GM21717 (cell line): Measurements from ENCODE around the gene KANSL1.

Experiments used
- ATAC-seq: cut with Tn5 transposase; IDR thresholded peaks from one replicate; pipeline ENCODE4 v1.9.1; 2021; ENCODE audit warnings: mild to moderate bottlenecking, moderate library complexity; ENCODE audit not compliant: unreplicated experiment

The KANSL1 gene

DNA sequence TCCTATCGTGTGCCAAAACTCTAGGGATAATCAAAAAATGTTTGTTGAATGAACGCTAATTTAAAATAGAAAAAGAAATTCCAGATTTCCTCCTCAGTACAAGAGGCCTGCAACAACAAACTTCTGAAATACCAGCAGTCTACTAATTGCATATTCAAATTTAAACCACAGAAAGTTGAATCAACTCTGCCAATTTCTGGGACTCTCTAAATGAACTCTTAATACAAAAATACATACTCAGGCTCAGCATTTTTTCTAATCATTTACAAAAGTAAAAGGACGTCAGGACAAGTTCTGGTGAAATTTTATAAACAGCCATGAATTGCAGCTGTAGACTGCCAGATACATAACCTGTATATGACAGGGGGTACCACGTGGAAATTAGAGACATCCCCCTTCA lies 49.0 kb downstream of the KANSL1 start:
- ATAC-seq, result no peak

DNA sequence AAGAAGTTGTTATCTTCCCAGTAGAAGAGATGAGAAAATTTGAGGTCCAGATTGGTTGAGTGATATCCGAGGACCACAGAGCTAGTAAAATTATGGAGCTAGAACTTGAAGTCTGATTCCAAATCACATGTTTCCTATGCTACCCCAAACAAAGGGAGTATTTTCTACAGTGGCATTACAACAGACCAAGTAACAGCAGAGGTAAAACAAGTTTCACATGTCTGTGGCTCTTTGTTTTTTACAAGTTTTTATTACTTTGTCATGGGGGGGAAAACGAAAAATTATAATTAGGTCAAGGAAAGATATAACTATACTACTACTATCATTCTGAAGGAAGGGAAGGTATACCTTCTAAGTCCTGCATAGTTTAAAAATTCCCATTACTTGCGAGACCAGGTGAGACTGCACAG lies 49.4 kb downstream of the KANSL1 start:
- no peak for ATAC-seq

DNA sequence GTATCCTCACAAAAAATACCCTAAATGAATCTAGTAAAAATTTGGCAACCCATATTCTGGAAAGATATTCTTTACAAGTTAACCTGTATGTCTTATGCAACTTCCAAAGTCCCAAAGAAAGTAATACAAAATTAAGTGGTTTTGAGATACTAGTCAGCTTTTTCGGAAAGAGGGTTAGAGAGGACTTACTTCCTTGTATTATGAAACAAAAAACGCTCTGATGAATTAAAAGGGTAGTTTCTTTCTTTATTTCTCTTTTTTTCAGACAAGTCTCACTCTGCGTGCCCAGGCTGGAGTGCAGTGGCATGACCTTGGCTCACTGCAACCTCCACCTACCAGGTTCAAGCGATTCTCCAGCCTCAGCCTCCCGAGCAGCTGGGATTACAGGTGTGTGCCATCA lies 51.6 kb downstream of the KANSL1 start:
- ATAC-seq, result no peak

DNA sequence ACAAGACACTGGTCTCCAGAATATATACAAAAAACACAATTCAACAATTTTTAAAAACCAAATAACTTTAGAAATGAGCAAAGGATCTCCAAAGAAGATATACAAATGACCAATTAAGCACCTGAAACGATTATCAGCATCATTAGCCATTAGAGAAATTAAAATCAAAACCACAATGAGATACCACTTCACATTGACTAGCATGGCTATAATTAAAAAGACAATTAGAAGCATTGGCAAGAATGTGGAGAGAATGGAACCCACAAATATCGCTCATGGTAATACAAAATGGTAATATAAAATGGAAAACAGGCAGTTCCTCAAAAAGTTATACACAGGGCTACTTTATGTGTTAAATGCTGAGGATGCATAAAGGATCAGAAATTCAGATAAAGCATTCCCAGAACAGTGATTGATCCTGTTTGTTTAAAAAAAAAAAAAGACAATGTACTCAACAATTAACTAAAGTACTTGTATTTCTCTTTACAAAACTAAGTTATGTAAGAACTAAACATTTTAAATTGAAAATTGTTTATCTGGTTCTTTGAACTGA lies 52.5 kb downstream of the KANSL1 start:
- no peak for ATAC-seq

DNA sequence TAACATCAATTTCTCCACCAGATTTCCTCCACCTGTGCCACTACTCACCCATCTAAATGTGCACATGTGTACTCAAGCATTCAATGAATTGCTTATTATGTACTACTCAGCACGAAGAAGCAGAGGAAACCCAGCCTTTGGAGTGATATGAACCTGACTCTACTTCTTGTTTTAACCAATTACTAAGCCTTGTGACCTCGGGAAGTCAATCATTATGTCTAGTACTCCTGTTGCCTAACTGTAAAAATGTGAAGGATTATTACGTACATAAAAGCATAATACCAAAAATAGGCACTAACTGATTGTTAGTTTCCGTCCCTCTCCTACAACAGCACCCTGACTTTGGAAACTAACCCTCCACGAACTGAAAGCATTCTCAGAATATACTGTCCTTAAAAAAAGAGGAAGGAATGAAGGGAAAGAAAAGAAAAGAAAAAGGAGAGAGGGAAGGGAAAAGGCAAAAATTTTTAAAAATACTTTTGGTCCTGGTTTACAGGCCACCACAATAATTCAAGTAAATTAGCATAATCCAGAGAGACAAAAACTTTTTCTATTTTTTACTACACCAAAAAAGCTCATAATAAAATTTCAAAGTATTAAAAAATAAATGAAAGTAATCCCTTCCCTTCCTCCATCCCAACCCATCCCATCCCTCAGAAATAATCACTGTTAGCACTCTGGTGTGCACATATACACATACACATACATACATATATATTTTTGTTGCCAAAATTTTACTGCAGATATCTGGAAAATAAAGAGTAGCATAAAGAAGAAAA lies 53.6 kb downstream of the KANSL1 start:
- no peak for ATAC-seq

DNA sequence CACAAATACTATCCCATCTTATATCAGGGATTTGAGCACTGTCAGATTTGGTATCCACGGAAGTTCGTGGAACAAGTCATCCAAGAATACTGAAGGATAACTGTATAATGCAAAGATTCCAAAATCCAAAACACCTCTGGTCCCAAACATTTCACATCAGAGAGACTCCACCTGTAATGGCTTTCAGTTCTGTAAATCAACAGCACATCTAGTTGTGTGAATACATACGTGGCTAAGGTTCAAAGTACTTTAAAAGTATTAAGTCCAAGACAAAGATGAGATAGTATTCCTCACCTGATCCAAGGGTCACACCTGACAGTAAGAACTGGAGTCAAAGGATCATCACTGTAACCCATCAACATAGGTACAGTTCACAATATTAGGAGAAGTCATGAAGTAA lies 54.8 kb downstream of the KANSL1 start:
- ATAC-seq, result no peak

DNA sequence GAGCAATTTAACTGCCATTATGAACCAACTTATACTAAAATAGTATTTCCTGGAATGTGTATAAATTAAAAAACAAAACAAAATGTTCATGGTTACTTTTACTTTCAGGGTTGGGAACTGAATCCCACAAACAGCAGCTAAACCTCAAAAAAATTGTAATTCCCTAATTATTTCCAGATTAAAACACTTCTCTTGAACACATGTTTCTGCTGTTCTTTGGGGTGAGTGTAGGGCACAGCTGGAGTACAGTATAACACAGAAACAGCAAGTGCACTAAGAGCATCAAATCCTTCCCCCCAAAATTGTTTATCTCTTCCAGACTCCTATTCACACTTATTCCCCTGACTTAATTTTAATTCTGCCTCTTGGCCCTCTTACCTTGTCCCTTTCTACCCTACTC lies 56.4 kb downstream of the KANSL1 start:
- no peak for ATAC-seq

DNA sequence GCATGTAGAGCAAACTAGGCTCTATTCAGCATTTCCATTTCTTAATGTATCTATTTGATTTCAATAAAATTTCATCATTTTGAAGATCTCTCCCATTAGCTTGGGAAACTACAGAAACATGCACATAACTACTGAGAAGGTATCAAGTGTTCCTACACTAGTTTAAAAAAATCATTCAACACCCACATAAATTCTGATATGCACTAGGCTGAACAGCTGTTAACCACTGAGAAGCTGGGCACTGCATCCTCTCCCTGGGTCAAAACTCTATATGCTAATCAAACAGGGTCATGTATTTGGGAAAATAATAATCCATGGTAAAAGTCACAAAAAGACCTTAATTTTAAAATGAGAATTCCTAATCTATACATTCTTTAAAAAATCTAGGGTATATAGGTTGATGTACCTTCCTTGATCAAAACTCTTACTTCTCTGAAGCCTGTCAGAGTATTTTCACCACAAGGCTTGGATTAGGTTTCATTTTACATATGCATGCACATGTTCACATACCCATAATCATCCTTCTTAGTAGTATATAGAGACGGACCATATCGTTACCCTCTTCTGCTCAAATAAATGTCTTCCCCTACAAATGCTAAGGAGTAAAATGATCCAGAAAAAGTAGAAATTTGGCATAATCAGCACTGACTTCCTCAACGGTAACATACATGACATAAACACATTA lies 57.2 kb downstream of the KANSL1 start:
- no peak for ATAC-seq

DNA sequence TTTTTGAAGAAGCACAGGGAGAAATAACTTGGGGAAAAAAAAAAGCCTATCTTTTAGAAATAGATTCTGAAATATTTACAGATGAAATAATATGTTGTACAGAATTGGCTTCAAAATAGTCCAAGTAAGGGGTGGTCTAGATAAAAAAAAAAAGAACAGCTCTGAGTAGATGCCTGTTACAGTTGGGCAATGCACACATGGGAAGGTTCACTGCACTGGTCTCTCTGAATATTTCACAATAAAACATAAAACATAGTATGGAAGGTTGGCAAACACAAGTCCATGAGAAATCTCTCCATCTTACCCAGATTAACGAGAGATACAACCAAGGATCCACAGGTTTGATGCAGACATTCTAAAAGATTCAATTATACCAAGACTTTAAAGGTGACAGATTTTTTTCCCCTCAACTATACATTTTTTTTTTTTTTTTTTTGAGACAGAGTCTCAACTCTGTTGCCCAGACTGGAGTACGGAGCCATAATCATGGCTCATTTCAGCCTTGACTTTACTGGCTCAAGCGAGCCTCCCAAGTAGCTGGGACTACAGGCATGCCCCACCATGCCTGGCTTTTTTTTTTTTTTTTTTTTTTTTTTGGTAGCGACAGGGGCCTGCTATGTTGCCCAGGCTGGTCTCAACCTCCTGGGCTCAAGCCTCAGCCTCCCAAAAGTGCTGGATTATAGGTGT lies 58.0 kb downstream of the KANSL1 start:
- ATAC-seq, result no peak

DNA sequence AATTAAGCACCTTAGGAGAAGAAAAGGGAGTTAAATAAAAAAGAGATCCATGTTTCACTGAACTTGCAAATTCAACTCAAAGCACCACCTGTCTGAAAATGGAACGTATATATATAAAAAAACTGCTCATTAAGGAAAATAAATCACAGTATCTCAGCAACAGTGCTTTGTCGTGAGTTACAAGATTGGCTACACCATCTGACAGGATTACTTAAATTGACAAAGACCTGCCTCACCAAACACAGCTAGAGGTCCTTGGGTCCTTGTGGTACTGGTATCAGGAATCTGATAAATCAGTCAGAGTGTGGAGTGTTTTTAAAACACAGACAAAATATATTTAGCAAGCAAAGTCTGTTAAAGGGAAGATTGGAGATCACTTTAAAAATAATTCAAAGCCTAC lies 63.9 kb downstream of the KANSL1 start:
- ATAC-seq, result no peak

DNA sequence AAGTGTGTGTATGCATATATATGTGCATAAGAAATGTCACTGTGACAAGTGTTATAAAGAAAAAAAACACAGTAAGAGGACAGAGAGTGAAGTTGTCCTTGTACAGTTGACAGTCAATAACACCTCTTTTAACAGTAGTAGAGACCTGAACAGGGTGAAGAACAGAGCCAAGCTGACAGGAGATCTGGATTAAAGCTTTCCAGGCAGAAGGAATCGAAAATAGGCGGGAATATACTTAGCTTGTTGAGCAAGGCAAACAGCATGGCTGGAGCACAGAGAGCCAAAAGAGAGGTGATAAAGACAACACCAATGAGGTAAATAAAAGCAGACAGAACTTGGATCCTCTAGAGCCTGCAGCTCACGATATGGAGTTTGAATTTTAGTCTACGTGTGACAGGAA lies 64.8 kb downstream of the KANSL1 start:
- ATAC-seq, result no peak

DNA sequence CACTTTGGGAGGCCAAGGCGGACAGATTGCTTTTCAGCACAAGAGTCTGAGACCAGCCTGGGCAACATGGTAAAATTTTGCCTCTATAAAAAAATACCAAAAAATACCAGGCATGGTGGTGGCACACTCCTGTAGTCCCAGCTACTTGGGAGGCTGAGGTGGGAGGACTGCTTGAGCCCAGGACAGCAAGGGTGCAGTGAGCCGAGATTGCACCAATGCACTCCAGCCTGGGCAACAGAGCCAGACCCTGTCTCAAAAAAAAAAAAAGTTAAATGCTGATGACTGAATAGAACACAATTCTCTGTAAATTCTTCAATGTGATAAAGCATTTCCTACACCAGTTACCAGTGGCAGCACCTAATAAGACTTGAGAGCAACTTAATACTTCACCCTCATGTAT lies 65.7 kb downstream of the KANSL1 start:
- ATAC-seq, result no peak

DNA sequence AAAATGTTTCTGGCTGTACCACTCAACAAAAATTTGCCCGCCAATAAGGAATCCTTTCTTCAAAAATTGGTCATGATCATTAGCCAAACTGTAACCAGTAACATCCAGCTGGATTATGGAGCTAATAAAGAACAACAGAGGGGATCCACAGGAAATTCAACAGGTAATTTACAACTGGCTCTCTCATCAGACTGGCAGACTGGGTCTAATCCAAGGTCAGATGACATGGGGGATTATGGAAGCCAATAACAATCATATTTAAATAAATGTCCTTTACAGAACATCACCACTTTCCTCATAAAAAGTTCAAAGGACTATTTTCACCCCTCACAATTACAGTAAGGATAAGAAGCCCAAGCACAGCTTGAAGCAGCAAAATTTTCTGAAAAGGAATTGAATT lies 66.4 kb downstream of the KANSL1 start:
- no peak for ATAC-seq

DNA sequence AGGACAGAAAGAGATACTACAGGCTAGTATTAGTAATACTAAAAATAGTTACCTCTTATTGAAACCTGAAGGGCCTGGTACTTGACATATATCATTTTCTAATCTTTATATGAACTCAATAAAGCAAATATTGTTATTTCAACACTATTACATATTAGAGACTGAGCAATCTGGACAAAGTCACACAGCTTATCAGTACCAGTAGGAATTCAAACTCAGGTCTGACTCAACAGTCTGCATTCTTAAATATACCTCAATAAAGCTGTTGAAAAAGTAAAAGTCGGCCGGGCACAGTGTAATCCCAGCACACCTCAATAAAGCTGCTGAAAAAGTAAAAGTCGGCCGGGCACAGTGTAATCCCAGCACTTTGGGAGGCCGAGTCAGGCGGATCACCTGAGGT lies 67.4 kb downstream of the KANSL1 start:
- ATAC-seq, result no peak

DNA sequence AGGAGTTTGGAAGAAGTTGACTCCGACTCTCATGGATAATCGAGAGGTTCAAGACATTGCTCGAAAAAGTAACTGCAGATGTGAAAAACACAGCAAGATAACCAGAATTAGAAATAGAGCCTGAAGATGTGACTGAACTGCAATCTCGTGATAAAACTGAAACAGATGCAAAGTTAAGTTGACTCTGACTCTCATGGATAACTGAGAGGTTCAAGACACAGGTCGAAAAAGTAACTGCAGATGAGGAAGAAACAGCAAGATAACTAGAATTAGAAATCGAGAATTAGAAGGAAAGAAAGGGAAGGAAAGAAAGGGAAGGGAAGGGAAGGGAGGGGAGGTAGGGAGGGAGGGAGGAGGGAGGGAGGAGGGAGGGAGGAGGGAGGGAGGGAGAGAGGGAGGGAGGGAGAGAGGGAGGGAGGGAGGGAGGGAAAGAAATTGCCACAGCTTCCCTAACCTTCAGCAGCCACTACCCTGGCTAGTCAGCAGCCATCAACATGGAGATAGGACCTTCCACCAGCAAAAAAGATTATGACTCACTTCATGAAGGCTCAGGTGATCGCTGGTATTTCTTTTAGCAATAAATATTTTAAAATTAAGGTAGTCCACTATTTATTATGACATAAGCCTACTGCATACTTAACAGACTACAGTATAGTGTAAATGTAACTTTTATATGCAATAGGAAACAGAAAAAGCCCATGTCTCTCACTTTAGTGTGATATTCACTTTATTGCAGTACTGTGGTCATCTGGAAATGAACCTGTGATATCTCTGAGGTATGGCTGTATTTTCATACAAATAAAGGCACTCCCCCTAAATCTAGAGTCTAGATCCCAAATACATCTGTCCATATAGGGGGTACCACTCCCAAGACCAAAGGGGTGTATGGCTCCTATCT lies 68.3 kb downstream of the KANSL1 start:
- ATAC-seq, result no peak

DNA sequence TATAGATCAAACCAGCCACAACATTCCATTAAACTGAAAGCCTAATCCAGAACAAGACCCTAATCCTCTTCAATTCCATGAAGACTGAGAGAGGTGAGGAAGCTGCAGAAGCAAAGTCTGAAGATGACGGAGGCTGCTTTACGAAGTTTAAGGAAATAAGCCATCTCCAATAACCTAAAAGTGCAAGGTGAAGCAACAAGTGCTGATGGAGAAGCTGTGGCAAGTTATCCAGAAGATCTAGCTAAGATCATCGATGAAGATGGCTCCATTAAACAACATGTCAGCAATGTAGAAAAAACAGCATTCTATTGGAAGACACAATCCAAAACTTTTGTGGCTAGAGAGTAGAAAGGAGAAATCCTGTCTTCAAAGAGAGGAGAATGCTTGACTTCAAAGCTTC lies 69.6 kb downstream of the KANSL1 start:
- ATAC-seq, result no peak

DNA sequence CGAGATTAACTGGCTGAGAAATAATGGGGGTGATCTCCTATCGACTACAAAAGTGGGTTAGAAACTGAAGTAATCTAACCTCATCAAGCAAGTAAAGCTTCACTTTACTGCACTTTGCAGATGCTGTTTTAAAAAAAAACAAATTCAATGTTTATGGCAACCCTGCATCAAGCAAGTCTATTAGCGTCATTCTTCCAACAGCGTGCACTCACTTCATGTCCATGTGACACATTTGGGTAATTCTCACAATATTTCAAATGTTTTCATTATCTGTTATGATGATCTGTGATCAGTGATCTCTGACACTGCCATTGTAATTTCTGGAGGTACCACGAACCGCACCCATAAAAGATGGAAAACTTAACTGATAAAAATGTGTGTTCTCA lies 70.8 kb downstream of the KANSL1 start:
- no peak for ATAC-seq

DNA sequence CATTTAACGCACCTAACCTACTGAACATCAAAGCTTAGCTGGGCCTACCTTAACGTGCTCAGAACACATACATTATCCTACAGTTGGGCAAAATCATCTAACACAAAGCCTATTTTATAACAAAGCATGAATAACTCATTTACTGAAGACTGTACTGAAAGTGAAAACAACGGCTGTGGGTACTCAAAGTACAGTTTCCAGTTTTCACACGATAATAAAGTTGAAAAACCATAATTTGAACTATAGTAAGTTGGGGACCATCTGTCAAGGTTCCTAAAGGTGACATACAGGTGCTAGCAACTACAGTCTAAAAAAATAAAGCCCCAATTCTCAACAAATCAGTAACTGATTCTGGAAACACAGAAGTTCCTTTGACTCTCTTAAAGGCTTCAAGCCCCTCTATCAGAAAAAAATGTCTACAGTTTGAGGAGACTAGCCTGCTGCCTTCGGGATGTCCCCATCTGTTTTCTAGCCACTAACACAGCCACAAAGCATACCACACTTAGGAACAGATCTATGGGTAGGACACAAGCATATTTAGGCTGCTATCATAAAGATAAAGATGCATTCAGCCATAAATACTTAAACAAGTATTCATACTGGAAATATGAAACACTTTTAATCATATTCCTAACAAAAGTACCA lies 71.3 kb downstream of the KANSL1 start:
- ATAC-seq, result peak; percentile 53

DNA sequence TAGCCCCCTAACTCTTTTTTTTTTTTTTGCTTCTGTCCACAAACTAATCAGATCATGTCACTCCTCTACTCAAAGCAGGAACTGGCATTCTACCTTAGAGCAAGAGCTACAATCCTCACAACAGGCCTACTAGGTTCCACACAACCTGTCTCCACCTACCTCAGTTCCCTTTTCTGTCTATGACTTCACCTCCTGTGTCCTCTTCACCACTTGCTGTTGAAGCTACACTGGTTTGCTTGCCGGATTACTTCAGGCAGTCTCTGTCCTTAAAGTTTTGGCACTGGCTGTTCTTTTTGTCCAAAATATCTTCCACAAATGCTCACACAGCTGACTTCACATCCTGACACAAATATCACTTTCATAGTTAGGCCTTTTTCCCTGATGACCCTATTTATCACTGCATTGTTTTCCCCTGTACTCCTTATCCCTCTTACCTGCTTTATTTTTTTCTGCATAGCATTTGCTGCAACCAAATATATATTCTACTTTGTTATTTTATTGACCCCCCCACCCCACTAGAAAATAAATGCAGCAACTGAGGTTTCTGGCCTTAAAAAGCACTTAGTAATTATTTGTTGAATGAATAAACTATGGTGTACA lies 72.0 kb downstream of the KANSL1 start:
- no peak for ATAC-seq

DNA sequence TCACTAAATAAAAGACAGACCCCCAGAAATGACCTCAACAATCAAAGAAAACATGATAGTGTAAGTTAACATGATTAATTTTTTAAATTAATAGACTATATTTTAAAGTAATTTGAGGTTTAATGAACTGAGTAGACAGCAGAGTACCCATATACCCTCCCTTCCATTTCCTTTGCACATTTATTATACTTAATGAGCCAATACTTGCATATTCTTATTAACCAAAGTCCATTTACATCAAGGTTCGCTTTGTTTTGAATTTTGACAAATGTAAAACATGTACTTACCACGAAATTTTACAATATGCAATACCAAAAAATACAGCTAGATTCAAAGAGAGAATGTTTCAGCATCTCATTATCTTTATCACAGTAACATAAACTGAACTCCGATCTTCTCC lies 72.7 kb downstream of the KANSL1 start:
- ATAC-seq, result no peak
